Right ventricle myocardium inferior (tissue), 1 donor: ENCODE measurements around the gene OXCT1. TPM values are rescaled to one million over a fixed set of nuclear protein-coding genes. Genes with fewer than 3 reads are reported as not detected.

Experiments used
- ATAC-seq: fragments of 200-7000 bp; cut with Tn5 transposase; one replicate; pipeline ENCODE4 v1.9.1; 2020; ENCODE audit warnings: mild to moderate bottlenecking, moderate library complexity
- DNase-seq: peaks from one replicate; pipeline ENCODE4 v3.0.0; 2021; ENCODE audit errors: missing footprints
- intact Hi-C: fragments of 100-400 bp; cut with DNase I; formaldehyde crosslinking; loops from one replicate; pipeline ENCODE4 v1.11.0; 2022
- total RNA-seq: library from RNA; stranded (reverse); fragmentation: NEBNext Ultra II Directional; extraction: Animal tissue kit (Norgen Biotek cat#: 25700); gene quantifications from one replicate; pipeline ENCODE4 v1.2.1, GENCODE V29; 2021
- donor health status: DM: no; HTN: yes; CAD: no; lungs with severe emphysema.

The OXCT1 gene
- total RNA-seq, 1 donor from 2014 or later, result 128 TPM

- ATAC-seq (no peak), DNase-seq (no peak)
- intact Hi-C loops, result no loop called here
Measured at GRCh38 chr5:41686191-41686590, 184.0 kb downstream of the OXCT1 start.

- no peak for DNase-seq
- intact Hi-C loops, result no loop called here
Measured at GRCh38 chr5:41683181-41683580, 187.0 kb downstream of the OXCT1 start.

GRCh38 chr5:41682641-41683040 lies 187.6 kb downstream of the OXCT1 start:
- ATAC-seq (no peak), DNase-seq (no peak)
- intact Hi-C loops, result no loop called here

More at GRCh38 chr5:41683181-41683580, 187.0 kb downstream of the OXCT1 start:
- no peak for ATAC-seq

GRCh38 chr5:41681840-41682239 lies 188.4 kb downstream of the OXCT1 start:
- DNase-seq, result no peak
- intact Hi-C loops, result no loop called here
- ATAC-seq, result no peak

Other genes with a start within 250 kb of the OXCT1 start
- 12.9 TPM for gene RIMOC1, start 33.9 kb upstream of the OXCT1 start, total RNA-seq
- gene FBXO4, start 54.9 kb upstream of the OXCT1 start, total RNA-seq, result 3.6 TPM